GM21529 (cell line): ENCODE data around the gene IL1RAPL2.
"Not testable (repeated sequence)": the region's sequence is repeated elsewhere in the genome, so short reads cannot be mapped to it uniquely, and the experiment has no call there.

Source experiments
- ATAC-seq: cut with Tn5 transposase; IDR thresholded peaks from one replicate; pipeline ENCODE4 v1.9.1; 2021; ENCODE audit not compliant: unreplicated experiment

The IL1RAPL2 gene

DNA sequence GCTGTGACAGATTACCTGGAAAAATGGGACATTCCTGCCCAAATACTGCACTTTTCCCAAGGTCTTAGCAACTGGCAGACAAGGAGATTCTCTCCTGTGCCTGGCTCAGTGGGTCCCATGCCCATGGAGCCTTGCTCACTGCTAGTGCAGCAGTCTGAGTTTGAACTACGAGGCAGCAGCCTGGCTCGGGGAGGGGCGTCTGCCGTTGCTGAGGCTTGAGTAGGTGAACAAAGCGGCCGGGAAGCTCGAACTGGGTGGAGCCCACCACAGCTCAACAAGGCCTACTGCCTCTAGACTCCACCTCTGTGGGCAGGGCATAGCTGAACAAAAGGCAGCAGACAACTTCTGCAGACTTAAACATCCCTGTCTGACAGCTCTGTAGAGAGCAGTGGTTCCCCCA lies 1118.3 kb downstream of the IL1RAPL2 start:
- ATAC-seq: not testable (repeated sequence)

DNA sequence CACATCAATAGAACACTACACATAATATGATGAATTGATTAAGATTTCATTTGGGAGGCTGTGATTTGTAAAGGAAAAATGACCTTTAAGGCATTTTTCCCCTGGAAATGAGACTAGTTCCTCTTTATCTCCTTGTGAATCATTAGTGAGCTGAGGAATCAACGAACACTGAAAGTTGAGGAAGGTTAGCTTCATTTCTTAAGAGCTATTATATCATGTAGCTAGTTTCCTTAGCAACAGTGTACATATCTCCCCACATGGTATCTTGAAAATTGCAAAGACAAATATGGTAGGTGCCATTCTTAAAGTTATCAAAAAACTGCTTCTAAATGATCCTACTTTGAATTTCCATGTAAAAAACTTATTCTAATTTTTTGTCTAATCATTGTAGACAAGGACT lies 1128.8 kb downstream of the IL1RAPL2 start:
- no peak for ATAC-seq

DNA sequence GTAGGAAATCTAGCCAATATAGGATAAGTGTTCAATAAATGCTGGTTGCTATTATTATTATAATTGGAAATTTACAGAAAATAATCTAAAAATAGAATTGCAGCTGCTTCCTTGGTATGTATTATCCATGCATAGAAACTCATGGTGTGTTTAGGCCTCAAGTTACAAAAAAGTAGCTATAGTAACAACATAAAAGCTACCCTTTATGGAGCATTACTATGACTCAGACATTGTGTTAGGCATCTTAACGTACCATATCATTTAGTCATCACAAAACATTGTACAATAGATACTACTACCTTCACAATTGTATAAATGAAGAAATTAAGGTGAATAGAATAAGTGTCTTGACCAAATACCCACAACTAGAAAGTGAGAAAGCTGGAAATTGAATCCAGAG lies 1129.5 kb downstream of the IL1RAPL2 start:
- ATAC-seq: no peak

DNA sequence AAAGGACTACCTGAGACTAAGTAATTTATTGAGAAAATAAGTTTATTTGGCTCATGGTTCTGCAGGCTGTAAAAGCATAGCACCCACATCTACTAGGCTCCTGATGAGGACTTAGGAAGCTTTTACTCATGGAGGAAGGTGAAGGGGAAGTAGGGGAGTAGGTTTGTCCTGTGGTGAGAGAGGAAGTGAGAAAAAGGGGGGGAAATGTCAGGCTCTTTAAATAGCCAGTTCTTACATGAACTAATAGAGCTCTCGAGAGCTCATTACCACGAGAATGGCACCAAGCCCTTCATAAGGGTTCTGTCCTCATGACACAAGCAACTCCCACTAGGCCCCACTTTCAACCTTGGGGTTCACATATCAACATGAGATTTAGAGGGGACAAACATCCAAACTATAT lies 1130.9 kb downstream of the IL1RAPL2 start:
- peak; percentile 61 for ATAC-seq

DNA sequence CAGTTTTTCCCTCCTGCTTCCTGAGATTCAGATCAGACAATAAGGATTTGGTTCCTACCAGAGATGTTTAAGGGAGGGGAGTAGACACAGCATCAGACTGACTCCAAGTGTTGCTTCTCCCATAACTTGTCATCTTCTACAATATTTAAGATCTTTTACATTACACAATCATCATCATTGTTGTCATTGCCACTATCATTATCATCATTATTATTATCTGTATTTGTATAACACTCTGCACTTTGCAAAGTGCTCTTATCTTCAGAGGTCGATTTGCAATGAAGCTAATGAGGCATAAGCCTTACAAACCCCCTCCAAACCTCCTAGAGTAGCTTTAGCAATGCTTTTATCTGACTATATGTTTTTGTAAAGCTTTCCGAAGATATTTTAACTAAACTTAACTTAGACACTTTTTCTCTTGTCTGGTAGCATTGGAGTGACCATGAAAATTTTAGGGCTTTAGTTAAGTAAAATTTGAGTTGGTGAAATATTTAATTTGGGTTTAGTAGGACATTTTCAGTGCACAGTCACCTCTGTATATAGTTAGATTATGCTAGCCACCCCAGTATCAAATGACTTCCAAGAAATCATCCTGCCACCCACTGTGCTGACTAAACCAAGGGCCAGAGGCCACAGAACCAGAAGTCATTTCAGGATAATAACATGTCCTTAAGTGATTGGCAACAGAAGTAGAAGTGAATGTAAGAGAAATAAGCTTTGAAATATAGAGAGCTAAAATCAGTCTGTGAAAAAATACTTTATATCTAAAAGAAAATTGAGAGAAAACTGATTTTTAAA lies 1132.2 kb downstream of the IL1RAPL2 start:
- no peak for ATAC-seq

DNA sequence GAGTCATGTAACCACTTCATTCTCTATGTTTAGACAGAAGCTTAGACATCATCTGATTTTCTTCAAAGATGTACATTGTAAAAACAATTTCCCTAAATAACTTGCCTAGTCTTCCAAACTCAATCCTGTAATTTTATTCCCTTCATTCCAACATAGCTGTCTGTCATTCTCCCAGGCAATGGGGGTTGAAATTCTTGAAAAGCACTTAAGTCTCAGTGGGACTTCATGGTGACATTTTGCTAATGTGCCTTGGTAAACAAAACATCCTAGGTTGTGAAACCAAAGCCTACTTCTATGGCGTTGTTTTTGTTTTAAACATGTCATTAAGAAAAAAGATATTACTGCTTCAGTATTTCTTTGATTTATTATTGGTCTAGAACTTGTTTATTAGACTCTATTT lies 1134.3 kb downstream of the IL1RAPL2 start:
- ATAC-seq: no peak

DNA sequence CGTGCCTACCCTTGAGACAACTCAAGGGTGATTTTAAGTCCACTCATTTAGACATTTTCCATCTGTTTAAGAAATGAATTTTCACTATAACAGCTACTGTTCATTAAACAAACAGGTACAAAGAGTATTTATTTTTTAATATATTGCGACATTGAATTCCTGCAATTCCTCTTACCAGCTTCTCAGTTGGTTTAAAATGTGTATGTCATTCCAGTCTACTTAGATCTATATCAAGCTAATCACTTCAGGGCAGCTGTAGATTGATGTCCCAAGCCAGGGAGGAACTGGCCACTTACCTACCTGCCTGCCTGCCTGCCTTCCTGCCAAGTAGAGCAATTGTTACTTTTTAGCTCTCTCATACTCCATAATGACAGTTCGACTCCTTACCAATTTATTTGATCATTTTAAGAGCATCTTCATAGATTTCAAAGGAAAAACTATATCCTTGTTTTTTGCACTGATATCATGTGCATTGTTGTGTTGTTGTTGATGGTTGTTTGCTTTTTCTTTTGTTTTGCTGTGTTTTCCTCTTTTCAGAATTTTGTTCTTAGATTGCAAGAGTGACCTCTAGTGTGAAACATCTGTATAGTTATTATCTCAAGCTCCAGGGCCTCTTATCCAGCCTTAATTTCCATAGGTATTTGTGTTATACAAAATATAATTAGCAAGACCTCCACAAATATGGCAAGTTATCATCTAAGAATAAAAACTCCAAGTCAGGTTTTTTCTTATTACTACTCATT lies 1135.5 kb downstream of the IL1RAPL2 start:
- ATAC-seq: no peak

DNA sequence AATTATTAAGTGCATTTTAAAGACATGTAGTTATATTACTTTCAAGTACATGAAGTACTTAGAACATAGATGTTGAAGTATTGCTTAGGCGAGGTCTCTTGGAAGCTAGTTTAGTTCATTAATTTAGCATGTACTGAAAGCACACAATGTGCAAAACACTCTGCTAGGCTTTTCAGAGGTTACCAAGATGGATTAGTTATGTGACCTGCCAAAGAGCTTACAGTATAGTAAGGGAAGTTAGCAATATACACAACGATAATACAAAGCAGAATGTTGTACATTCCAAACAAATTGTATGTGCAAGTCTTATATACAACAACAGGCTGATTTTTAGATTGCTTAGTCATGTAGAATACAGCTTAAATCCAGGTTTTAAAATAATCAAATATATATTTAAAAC lies 1137.9 kb downstream of the IL1RAPL2 start:
- no peak for ATAC-seq

DNA sequence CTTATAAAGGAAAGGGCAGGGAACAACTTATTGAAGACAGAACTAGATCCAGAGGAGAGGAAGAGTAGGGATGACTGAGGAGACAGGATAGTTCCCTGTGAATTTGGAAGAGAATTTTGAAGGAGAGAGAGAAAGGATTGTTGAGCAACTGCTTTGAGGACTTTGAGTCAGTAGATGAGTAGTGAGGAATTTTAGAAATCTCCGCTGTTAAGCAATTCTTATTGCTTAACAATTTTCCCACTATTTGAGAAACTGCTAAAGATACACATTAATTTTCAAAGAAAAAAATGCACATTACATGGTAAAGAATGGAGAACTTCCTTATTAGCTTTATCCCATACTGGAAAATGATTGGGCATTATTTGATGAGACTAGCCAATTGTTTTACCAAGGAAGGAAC lies 1140.0 kb downstream of the IL1RAPL2 start:
- no peak for ATAC-seq

DNA sequence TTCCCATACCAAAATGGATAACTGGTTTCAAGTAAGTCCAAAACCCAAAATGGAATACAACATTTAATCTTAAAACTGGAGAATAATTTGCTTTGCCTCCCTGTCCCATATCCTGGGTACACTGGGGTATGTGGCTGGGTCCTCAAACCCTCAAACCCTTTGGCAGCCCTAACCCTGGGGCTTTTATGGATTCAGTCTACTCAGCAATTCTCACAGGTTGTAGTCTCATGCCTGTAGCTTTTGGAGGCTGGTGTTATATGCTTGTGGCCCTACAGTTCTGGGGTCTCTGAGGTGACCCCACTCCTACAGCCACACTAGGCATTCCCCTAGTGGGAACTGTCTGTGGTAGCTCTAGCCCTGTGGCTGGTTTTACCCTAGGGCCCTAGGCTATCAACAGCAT lies 1145.8 kb downstream of the IL1RAPL2 start:
- no peak for ATAC-seq

DNA sequence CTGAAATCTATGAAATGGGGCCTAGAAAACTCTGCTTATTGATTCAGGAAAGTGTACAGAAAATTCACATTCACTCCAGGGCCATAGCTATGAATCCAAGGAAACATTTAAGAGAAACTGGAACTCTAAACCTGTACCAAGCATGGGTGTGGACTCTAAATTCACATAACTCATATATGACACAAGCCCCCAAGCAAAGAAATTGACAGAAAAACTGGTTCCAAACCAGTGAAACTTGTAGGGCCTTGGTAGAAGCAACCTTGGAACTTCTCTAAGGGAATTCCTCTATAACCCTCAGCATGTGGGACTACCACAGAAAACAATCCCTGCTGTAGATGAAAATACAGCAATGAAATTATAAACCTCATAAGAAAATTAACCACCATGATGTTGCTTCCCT lies 1149.7 kb downstream of the IL1RAPL2 start:
- ATAC-seq: no peak

DNA sequence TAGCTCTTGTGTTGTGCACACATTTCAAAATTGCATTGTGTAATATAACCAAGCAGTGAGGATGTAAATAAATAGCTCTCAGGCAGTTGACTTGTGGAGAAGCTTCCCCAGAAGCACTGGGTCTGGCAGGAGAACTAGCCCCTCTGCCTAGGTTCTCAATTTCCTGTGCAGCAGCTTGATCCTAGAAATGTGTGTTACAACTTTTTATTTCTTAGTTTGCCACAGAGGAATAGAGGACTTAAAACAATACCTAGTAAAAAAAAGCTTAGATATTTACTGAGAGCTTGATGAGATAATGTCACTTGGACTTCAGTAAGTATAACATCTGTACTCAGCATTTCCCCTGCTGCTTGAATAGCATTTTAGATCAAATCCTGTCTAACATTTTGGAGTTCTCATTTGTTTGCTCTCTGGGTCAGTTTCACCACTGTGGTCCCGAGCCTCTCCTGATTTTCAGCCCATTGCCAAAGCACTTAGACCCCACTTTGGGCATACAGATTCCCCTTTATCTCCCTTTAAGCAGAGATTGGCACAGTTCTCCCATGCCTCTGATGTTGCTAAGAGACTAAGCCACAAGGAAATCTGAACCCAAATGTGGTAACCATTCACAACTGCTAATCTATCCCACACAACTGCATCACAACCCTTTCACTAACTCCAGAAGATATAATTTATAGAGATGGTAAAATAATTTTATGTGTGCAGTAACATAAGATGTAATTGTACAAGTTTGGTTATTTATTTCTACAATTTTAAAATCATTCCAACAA lies 1158.2 kb downstream of the IL1RAPL2 start:
- no peak for ATAC-seq

DNA sequence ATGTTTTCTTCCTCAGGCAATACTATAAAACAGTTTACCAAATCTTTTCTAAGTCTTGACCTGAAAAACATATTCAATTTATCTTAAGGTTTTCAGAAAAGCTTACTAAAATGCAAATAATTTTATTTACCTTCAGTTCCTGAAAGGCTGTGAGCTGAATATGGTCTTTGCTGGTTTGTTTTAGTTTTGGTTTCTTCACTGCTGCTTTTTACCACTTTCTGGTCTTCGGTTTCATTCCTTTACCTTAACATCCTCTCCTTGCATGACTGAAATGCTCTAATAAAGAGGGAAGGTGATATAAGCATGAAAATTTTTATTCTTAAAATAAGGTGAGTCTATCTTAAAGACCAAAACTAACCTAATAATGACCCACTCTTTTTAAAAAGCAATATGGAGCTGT lies 1159.2 kb downstream of the IL1RAPL2 start:
- no peak for ATAC-seq

DNA sequence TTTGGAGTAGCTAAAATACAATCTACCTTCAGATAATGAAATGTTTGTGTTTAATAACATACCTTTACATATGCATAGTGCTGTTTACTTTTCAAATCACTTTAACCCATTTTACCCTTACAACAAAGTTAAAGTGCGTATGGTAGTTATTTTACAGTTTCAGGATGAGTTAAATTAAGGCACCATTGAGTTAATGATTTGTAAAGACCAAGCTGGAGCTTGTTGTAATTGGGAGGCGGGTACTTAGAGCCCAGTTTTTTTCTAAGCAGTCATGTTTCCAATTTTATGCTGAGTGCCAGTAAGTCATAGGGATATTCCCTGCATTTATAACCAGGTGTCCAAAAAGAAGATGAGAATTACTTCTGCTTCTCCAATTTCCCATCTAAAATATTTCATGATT lies 1172.2 kb downstream of the IL1RAPL2 start:
- ATAC-seq: no peak

DNA sequence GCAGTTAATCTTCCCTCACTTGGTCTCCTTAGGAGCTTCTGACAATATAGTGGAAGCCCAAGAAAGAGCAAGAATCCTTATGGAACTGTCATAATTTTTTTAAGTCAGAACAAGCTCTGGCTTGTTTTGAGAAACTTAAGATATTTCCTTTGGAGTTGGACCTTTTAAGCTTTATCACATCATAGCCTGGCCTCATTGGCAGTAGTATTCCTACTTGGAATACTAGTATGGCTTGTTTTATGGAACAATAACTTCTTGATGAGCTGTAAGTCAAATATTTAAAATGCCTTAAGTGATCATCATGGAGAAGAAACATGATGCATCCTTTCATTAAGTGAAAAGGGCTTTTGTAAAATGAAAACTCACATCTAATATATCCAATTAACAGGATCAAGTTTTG lies 1178.3 kb downstream of the IL1RAPL2 start:
- ATAC-seq: no peak

DNA sequence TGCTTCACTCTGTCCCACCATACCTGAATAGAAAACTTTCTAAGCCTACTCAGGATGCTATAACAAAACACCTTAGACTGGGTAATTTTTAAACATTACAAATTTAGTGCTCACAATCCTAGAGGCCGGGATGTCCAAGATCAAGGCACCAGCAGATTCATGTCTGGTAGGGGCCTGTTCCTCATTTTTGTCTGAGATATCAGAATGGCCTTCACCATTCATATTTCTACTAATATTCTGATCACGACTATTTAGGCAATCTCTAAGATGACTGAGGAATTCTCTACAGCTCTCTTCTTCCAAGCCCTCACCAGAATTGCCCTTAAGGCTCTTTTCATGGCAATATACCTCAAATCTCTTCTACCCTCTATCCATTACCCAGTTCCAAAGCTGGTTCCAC lies 1178.9 kb downstream of the IL1RAPL2 start:
- no peak for ATAC-seq

DNA sequence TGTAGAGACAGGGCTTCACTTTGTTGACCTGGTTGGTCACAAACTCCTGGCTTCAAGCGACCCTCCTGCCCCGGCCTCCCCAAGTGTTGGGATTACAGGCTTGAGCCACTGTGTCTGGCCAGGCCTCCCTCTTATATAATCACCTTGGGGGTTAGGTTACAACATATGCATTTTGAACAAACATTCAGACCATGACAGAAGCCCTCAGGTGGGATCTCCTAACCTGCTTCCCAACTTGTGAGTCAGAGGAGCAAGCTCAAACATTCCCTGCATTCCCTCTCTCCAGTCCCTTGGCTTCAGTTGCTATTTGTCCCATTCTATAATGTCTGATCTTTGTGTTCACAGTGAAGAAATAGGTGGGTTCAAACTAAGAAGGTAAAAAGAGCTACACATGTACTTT lies 1179.9 kb downstream of the IL1RAPL2 start:
- ATAC-seq: no peak

DNA sequence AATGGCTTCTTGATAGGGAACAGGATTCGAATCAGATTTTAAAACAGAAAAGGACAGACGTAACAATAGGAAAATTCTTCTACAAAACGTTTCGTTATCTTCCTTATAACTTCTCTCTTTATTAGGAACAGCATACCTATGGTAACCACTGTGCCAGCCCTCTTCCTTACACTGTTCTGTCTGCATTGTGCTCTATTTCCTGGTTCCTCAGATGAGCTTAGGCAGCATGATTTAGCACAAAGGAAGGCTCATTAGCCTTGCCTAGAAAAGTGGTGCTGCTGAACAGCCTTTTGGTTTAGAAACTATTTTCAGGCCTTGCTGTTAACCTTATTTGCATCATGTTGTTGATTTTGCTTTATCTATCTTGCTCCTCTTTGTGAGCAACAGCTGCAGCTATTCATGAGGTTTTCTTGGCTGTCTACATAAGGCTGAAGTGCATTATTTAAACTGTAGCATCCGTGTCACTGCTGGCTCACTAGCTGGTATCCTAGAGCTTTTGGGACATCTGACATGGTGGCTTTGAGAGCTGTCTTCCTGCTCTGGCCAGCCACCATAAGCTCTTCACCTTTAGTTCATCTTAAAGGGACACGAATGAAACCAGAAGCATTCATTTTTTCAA lies 1186.4 kb downstream of the IL1RAPL2 start:
- no peak for ATAC-seq

DNA sequence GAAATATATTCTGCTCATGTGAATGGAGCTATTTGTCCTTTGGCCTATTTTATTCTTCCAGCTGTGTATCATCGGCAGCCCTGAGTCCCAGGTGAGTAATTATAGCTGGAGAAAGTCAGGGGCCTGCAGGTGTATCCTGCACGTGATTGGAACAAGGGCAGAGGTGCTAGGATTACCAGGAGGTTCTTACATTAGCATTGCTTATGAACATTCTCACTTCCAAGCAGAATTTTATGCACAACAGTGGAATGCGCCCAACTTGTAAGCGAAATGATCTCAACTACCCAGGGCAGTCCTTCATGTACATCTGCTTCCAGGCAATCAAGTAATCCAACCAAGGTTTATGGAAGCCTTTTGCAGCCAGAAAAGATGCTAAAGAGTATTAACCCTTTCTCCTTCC lies 1187.4 kb downstream of the IL1RAPL2 start:
- ATAC-seq: no peak

DNA sequence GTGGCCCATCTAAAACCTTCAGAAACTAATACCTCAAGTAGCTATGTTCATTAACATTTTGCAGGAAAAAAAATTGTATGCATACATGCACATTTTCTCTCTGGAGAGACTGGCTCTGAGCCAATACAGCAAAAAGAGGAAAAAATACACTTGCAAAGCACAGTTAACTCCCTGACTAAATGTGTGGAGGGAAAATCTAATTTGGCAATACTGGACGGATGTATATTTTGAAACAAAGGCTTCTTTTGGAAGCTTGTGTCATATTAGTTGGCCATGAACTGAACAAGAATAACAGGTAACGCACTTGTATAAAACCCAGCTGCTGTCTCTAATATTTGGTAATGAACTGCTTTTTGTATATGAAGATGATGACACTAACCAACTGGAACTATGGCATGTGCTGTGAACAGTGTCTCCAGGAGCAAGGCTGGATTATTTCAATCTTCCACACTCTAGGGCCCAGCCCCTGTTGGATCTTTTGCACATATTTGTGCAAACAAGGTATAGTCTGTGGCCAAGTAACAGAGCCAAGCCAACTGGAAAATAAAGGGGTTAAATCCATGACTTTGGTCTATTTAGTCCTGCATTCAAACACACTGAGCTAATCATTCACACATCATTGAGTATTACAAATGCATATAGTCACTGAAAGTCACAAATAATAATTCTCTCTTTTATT lies 1188.4 kb downstream of the IL1RAPL2 start:
- ATAC-seq: no peak

DNA sequence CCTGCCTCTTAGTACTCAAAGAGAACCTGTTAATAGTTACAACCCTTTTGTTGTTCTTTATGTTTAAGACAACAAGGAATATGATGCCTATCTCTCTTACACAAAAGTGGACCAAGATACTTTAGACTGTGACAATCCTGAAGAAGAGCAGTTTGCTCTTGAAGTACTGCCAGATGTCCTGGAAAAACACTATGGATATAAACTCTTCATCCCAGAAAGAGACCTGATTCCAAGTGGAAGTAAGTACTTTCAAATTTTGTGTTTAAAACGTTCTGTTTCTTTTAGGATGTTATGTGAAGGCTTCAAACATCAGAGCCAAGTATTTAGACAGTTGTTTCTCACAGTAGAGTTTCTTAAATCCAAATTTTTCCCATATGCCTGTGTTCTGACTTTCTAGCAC lies 1189.1 kb downstream of the IL1RAPL2 start:
- ATAC-seq: no peak
